Osteocyte (in vitro differentiated cells): ENCODE measurements around the gene AANAT. TPM values are rescaled to one million over a fixed set of nuclear protein-coding genes. Genes with fewer than 3 reads are reported as not detected.

Experiments used
- DNase-seq: peaks from one replicate; pipeline ENCODE4 v3.0.0; 2021; ENCODE audit warnings: mixed read lengths; ENCODE audit not compliant: unreplicated experiment; ENCODE audit errors: extremely low spot score
- H3K27ac Mint-ChIP-seq: one replicate; pipeline ENCODE4 v1.8.0; 2021; ENCODE audit warnings: mild to moderate bottlenecking, mixed read lengths; ENCODE audit not compliant: unreplicated experiment
- H3K27me3 Mint-ChIP-seq: one replicate; pipeline ENCODE4 v1.8.0; 2021; ENCODE audit warnings: mixed read lengths; ENCODE audit not compliant: unreplicated experiment
- H3K36me3 Mint-ChIP-seq: one replicate; pipeline ENCODE4 v1.8.0; 2021; ENCODE audit warnings: mixed read lengths; ENCODE audit not compliant: unreplicated experiment
- H3K4me1 Mint-ChIP-seq: one replicate; pipeline ENCODE4 v1.8.0; 2021; ENCODE audit warnings: mixed read lengths; ENCODE audit not compliant: unreplicated experiment
- H3K4me3 Mint-ChIP-seq: one replicate; pipeline ENCODE4 v1.8.0; 2021; ENCODE audit warnings: mild to moderate bottlenecking, moderate library complexity, mixed read lengths; ENCODE audit not compliant: unreplicated experiment
- H3K9me3 Mint-ChIP-seq: one replicate; pipeline ENCODE4 v1.8.0; 2021; ENCODE audit warnings: mixed read lengths; ENCODE audit not compliant: unreplicated experiment
- CTCF ChIP-seq: fragments of 200-600 bp; sonication (generic); IDR thresholded peaks from 2 replicates; pipeline ENCODE4 v1.5.0; 2021; ENCODE audit warnings: antibody characterized with exemption, mild to moderate bottlenecking, moderate library complexity
- total RNA-seq: library from RNA; stranded (reverse); gene quantifications from 2 replicates; pipeline ENCODE4 v1.2.1, GENCODE V29; 2021

Gene AANAT
- total RNA-seq, 1 donor from 2014 or later = not detected

- H3K4me1 Mint-ChIP-seq = peaks cover 48% of the 10 kb centered on the region
- no peaks in the 10 kb centered on the region for H3K27me3 Mint-ChIP-seq
- no peak for TF ChIP-seq CTCF
- H3K4me3 Mint-ChIP-seq = no peak overlapping the region
- no peaks in the 10 kb centered on the region for H3K9me3 Mint-ChIP-seq
- H3K36me3 Mint-ChIP-seq = peaks cover 4% of the 10 kb centered on the region
- H3K27ac Mint-ChIP-seq = no peak overlapping the region
- DNase-seq = no peak
Measured at GRCh38 chr17:76441686-76442340, 25.6 kb upstream of the AANAT start.

GRCh38 chr17:76442341-76443338 lies 24.8 kb upstream of the AANAT start:
- Mint-ChIP-seq H3K9me3 (no peaks in the 10 kb centered on the region), H3K4me1 (peaks cover 54% of the 10 kb centered on the region), H3K4me3 (no peak overlapping the region), H3K27ac (no peak overlapping the region), H3K36me3 (peaks cover 4% of the 10 kb centered on the region), H3K27me3 (no peaks in the 10 kb centered on the region)
- DNase-seq = no peak
- TF ChIP-seq CTCF = no peak

- peak overlapping the region; percentile 72 for H3K27ac Mint-ChIP-seq
- TF ChIP-seq CTCF = no peak
- H3K4me3 Mint-ChIP-seq = no peak overlapping the region
- peaks cover 59% of the 10 kb centered on the region for H3K4me1 Mint-ChIP-seq
- H3K27me3 Mint-ChIP-seq = no peaks in the 10 kb centered on the region
- no peak for DNase-seq
- H3K9me3 Mint-ChIP-seq = no peaks in the 10 kb centered on the region
- H3K36me3 Mint-ChIP-seq = no peaks in the 10 kb centered on the region
Measured at GRCh38 chr17:76444518-76445311, 22.7 kb upstream of the AANAT start.

GRCh38 chr17:76445697-76446448 lies 21.5 kb upstream of the AANAT start:
- Mint-ChIP-seq H3K4me1 (peaks cover 66% of the 10 kb centered on the region), H3K27ac (peak overlapping the region; percentile 72), H3K4me3 (peak overlapping the region; percentile 28)

More at GRCh38 chr17:76445697-76446448, 21.5 kb upstream of the AANAT start:
- no peaks in the 10 kb centered on the region for H3K27me3 Mint-ChIP-seq
- TF ChIP-seq CTCF = no peak
- no peak for DNase-seq
- H3K9me3 Mint-ChIP-seq = no peaks in the 10 kb centered on the region
- no peaks in the 10 kb centered on the region for H3K36me3 Mint-ChIP-seq
